DMS53 (cell line): Measurements from ENCODE around the gene ABHD15.

ENCODE experiments used
- DNase-seq: peaks from one replicate; lab custom pipeline; 2025; lab: John Stamatoyannopoulos, UW

ABHD15 gene

GRCh38 chr17:29518359-29518758, 48.5 kb downstream of the ABHD15 start:
- no peak for DNase-seq

DNA sequence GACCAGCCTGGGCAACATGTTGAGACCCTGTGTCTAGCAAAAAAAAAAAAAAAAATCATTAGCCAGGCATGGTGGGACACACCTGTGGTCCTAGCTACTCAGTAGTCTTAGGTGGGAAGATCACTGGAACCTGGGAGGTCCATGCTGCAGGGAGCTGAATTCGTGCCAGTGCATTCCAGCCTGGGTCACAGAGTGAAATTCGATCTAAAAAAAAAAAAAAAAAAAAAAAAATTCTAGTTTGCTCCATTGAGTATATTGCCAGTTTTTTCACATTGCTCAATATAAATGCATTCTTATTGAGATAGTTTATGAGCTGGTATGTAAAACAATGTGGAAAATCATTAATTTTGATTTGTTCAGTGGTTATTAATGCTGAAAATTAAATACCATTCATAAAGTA, 52.0 kb downstream of the ABHD15 start:
- DNase-seq = no peak

GRCh38 chr17:29510953-29511352, 55.9 kb downstream of the ABHD15 start:
- DNase-seq = no peak
